GM12878 (cell line): Measurements from ENCODE around the gene HDHD3. TPM values are rescaled to one million over a fixed set of nuclear protein-coding genes. Genes with fewer than 3 reads are reported as not detected.

Experiments
- ATF3 ChIP-seq: IDR thresholded peaks from 2 replicates; pipeline ENCODE4 v1.6.1; 2011; ENCODE audit warnings: low read depth, mild to moderate bottlenecking, low read length, moderate library complexity, borderline replicate concordance; ENCODE audit errors: extremely low read depth
- BCLAF1 ChIP-seq: fragments of 450-650 bp; IDR thresholded peaks from 2 replicates; pipeline ENCODE4 v1.6.1; 2017; ENCODE audit warnings: antibody characterized with exemption, mild to moderate bottlenecking, moderate library complexity
- BRCA1 ChIP-seq: IDR thresholded peaks from 2 replicates; pipeline ENCODE4 v1.6.1; 2011; ENCODE audit warnings: low read depth, low read length, improper control_type of control experiment
- CEBPZ ChIP-seq: fragments of 150-350 bp; IDR thresholded peaks from 2 replicates; pipeline ENCODE4 v1.6.1; 2016; ENCODE audit warnings: low read depth, low read length
- ETV6 ChIP-seq, 2 experiments: fragments of 450-650 bp in 1 of 2; IDR thresholded peaks in 1 of 2; conservative IDR thresholded peaks in 1 of 2; 2 replicates each; pipeline ENCODE4 v1.6.1; 2014; ENCODE audit warnings: antibody characterized with exemption in 1 of 2, borderline replicate concordance in 1 of 2, low read depth in 1 of 2, mild to moderate bottlenecking in 1 of 2, moderate library complexity in 1 of 2
- IRF3 ChIP-seq: fragments of 450-650 bp; IDR thresholded peaks from 2 replicates; pipeline ENCODE4 v1.6.1; 2014; ENCODE audit warnings: mild to moderate bottlenecking
- IRF5 ChIP-seq: fragments of 450-650 bp; IDR thresholded peaks from 2 replicates; pipeline ENCODE4 v1.6.1; 2017; ENCODE audit warnings: borderline replicate concordance
- MXI1 ChIP-seq: fragments of 150-350 bp; IDR thresholded peaks from 2 replicates; pipeline ENCODE4 v1.6.1; 2011; ENCODE audit warnings: low read depth, mild to moderate bottlenecking, inconsistent platforms, low read length, improper control_type of control experiment
- NR2C1 ChIP-seq: fragments of 450-650 bp; IDR thresholded peaks from 2 replicates; pipeline ENCODE4 v1.6.1; 2017; ENCODE audit warnings: antibody characterized with exemption, mild to moderate bottlenecking, moderate library complexity
- NR2F1 ChIP-seq: fragments of 450-650 bp; conservative IDR thresholded peaks from 2 replicates; pipeline ENCODE4 v1.6.1; 2017; ENCODE audit warnings: mild to moderate bottlenecking
- POU2F2 ChIP-seq: IDR thresholded peaks from 3 replicates; pipeline ENCODE4 v1.6.1; 2011; ENCODE audit warnings: low read depth, mild to moderate bottlenecking, low read length, borderline replicate concordance
- SMAD5 ChIP-seq: IDR thresholded peaks from 2 replicates; pipeline ENCODE4 v1.6.1; 2016; ENCODE audit warnings: antibody characterized with exemption, low read depth
- ZBED1 ChIP-seq: IDR thresholded peaks from 2 replicates; pipeline ENCODE4 v1.6.1; 2016; ENCODE audit warnings: borderline replicate concordance
- ZBTB40 ChIP-seq: fragments of 450-650 bp; IDR thresholded peaks from 2 replicates; pipeline ENCODE4 v1.6.1; 2016; ENCODE audit warnings: mild to moderate bottlenecking, moderate library complexity, borderline replicate concordance
- ZZZ3 ChIP-seq: IDR thresholded peaks from 2 replicates; pipeline ENCODE4 v1.6.1; 2011; ENCODE audit warnings: low read depth; ENCODE audit not compliant: control insufficient read depth, insufficient read length
- polyA plus RNA-seq, 11 experiments: library from polyadenylated mRNA; depleted of rRNA in 4 of 11; unstranded in 6 of 11; stranded (reverse) in 5 of 11; fragments of >200 nt; fragmentation: Nextera tagmentation in 4 of 11; fragmentation: Illumina TruSeq in 1 of 11; extraction: Ambion mirVana in 4 of 11; extraction: Trizol in 1 of 11; gene quantifications; 1 replicate in 1 of 11; 2 replicates in 10 of 11; pipeline versions ENCODE4 v1.2.1 to v1.2.3, GENCODE V29; 2011 to 2016; ENCODE audit warnings: inconsistent platforms in 2 of 11, missing spikeins in 2 of 11, low read depth in 1 of 11
- total RNA-seq, 4 experiments: library from RNA; depleted of rRNA in 3 of 4; stranded (reverse); fragments of >200 nt in 3 of 4; fragmentation: Illumina TruSeq in 1 of 4; extraction: Trizol in 1 of 4; gene quantifications; 2 replicates each; pipeline versions ENCODE4 v1.2.1 to v1.2.3, GENCODE V29; 2013 to 2021

HDHD3 gene
- total and polyA plus RNA-seq, 10 of the 15 experiments (the other 5 are each of a cell fraction or from before 2014, with no cell fraction given) = 1.3 to 29.4 (median 17.9) TPM

- TF ChIP-seq ZBTB40 (peak; percentile 94), ZBED1 (no peak), ETV6 (conservative IDR thresholded peaks at IDR 0.05 in 1 of 2, IDR thresholded peaks at IDR 0.05 in 1 of 2; ENCODE audit: borderline replicate concordance in 1 of 2, low read depth in 1 of 2) (peak in 1 of 2 experiments; percentile 32; a peak in 1 of 4 replicates), NR2F1 (peak; percentile 48; the same call in 1 of the 2 replicates), BCLAF1 (no peak), SMAD5 (no peak), NR2C1 (peak; percentile 69), MXI1 (peak; percentile 90), ZZZ3 (no peak), CEBPZ (no peak), BRCA1 (no peak), POU2F2 (peak; percentile 69; the same call in 1 of the 3 replicates), IRF5 (no peak), ATF3 (no peak), IRF3 (no peak)
Observed at GRCh38 chr9:113340011-113340699, 36.6 kb downstream of the HDHD3 start, which contains the start of gene WDR31 (continued).
